ENCODE measurements around the gene CMTR1. TPM values are rescaled to one million over a fixed set of nuclear protein-coding genes. Genes with fewer than 3 reads are reported as not detected.

CMTR1 gene
- total and polyA plus RNA-seq, 2 of the 13 experiments (the other 11 are each of a cell fraction or from before 2014, with no cell fraction given) = 19.7 to 55.2 TPM

DNA sequence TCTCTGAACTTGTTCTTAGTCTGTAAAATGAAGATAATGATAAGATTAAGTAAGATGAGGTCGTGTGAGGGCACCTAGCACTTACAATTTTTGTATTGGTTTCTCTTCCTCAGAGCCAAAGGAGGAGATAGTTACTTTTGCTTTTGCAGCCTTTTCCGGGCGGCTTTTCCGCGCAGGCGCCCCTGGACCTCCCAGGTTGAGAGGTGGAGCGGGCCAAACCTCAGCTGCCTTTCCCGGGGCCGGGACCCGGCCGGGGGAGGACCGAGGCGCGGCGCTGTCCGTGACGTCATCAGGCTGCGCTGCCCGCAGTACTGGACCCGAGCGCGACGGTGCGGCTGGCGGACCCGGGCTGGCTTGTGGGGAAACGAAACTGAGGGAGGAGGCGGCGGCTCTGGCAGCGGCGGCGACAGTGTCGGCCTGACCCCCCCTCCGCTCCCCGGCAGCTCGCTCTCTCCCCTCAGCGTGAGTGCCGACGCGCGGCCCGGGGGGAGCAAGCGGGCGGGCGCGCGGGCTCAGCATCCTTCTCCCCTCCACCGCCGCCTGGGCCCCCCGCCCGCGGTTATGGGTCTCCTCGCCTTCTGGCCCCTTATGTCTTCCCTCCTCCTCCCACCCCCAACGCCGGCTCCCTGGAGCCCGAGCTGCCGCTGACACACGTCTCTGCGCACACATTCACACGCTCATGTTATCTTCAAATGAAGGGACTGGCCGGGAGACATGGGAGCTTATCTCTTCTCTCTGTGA, at the start of gene CMTR1 (continued):
- TF ChIP-seq TOPORS (CRISPR knock-in tag; IDR thresholded peaks at IDR 0.05) = 0 out of 2 replicates have a peak, but pooled peaks have one; percentile 29
- TF ChIP-seq ZNF143 (CRISPR knock-in tag; IDR thresholded peaks at IDR 0.05) = no peak; the same call in 1 of the 2 replicates
- TF ChIP-seq KAT7 (CRISPR knock-in tag; IDR thresholded peaks at IDR 0.05; ENCODE audit: borderline replicate concordance) = peak; percentile 99
- TF ChIP-seq GATAD2A (CRISPR knock-in tag; IDR thresholded peaks at IDR 0.05) = peak; percentile 67
- TF ChIP-seq SP1 (IDR thresholded peaks at IDR 0.05) = no peak
- peak; percentile 80 for TF ChIP-seq SP1 (CRISPR knock-in tag; IDR thresholded peaks at IDR 0.05)
- TF ChIP-seq, protein P1, sequence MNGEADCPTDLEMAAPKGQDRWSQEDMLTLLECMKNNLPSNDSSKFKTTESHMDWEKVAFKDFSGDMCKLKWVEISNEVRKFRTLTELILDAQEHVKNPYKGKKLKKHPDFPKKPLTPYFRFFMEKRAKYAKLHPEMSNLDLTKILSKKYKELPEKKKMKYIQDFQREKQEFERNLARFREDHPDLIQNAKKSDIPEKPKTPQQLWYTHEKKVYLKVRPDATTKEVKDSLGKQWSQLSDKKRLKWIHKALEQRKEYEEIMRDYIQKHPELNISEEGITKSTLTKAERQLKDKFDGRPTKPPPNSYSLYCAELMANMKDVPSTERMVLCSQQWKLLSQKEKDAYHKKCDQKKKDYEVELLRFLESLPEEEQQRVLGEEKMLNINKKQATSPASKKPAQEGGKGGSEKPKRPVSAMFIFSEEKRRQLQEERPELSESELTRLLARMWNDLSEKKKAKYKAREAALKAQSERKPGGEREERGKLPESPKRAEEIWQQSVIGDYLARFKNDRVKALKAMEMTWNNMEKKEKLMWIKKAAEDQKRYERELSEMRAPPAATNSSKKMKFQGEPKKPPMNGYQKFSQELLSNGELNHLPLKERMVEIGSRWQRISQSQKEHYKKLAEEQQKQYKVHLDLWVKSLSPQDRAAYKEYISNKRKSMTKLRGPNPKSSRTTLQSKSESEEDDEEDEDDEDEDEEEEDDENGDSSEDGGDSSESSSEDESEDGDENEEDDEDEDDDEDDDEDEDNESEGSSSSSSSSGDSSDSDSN (CRISPR knock-in tag; IDR thresholded peaks at IDR 0.05) = peak; percentile 82
- peak; percentile 99 for TF ChIP-seq HDAC1 (CRISPR knock-in tag; IDR thresholded peaks at IDR 0.05)
- TF ChIP-seq ARID4A (CRISPR knock-in tag; IDR thresholded peaks at IDR 0.05; ENCODE audit: borderline replicate concordance) = peak; percentile 95; the same call in 1 of the 2 replicates
- peak; percentile 90 for TF ChIP-seq ZNF678 (CRISPR knock-in tag; IDR thresholded peaks at IDR 0.05)
- no peak for TF ChIP-seq ZNF207 (IDR thresholded peaks at IDR 0.05; ENCODE audit: borderline replicate concordance)
- peak; percentile 98 for TF ChIP-seq ZNF747 (CRISPR knock-in tag; IDR thresholded peaks at IDR 0.05; ENCODE audit: borderline replicate concordance)
- TF ChIP-seq ZIK1 (CRISPR knock-in tag; IDR thresholded peaks at IDR 0.05; ENCODE audit: borderline replicate concordance, low read depth) = peak; percentile 92
- TF ChIP-seq, protein P2, sequence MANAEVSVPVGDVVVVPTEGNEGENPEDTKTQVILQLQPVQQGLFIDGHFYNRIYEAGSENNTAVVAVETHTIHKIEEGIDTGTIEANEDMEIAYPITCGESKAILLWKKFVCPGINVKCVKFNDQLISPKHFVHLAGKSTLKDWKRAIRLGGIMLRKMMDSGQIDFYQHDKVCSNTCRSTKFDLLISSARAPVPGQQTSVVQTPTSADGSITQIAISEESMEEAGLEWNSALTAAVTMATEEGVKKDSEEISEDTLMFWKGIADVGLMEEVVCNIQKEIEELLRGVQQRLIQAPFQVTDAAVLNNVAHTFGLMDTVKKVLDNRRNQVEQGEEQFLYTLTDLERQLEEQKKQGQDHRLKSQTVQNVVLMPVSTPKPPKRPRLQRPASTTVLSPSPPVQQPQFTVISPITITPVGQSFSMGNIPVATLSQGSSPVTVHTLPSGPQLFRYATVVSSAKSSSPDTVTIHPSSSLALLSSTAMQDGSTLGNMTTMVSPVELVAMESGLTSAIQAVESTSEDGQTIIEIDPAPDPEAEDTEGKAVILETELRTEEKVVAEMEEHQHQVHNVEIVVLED (CRISPR knock-in tag; IDR thresholded peaks at IDR 0.05; ENCODE audit: borderline replicate concordance) = peak; percentile 81
- peak; percentile 86; the same call in 1 of the 2 replicates for TF ChIP-seq KDM5B (CRISPR knock-in tag; IDR thresholded peaks at IDR 0.05; ENCODE audit: borderline replicate concordance)
- TF ChIP-seq ZNF891 (CRISPR knock-in tag; IDR thresholded peaks at IDR 0.05) = no peak; the same call in 1 of the 2 replicates
- TF ChIP-seq, protein P3, sequence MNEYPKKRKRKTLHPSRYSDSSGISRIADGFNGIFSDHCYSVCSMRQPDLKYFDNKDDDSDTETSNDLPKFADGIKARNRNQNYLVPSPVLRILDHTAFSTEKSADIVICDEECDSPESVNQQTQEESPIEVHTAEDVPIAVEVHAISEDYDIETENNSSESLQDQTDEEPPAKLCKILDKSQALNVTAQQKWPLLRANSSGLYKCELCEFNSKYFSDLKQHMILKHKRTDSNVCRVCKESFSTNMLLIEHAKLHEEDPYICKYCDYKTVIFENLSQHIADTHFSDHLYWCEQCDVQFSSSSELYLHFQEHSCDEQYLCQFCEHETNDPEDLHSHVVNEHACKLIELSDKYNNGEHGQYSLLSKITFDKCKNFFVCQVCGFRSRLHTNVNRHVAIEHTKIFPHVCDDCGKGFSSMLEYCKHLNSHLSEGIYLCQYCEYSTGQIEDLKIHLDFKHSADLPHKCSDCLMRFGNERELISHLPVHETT (CRISPR knock-in tag; conservative IDR thresholded peaks at IDR 0.05) = peak; percentile 90
- TF ChIP-seq MEIS2 (CRISPR knock-in tag; IDR thresholded peaks at IDR 0.05) = peak; percentile 52; the same call in 1 of the 2 replicates

Measured in HepG2 (cell line).